Panc1 (cell line): ENCODE data around the gene DEPDC1. TPM values are rescaled to one million over a fixed set of nuclear protein-coding genes. Genes with fewer than 3 reads are reported as not detected.

ENCODE experiments used
- ATAC-seq: fragments of 200-7000 bp; cut with Tn5 transposase; 2 replicates; pipeline ENCODE4 v1.9.1; 2020; ENCODE audit warnings: mild to moderate bottlenecking, moderate library complexity
- BruUV-seq: library from RNA; stranded (reverse); fragments of 400-500 nt; replicated peaks from 2 replicates; lab custom pipeline; 2021; lab: Mats Ljungman, UMichigan
- CTCF ChIA-PET: fragments of 300-600 bp; sonication (Branson Sonifier 250); formaldehyde crosslinking; loops from one replicate; lab custom pipeline; 2022; ENCODE audit warnings: antibody characterized with exemption; lab: Charles Lee
- POLR2A ChIA-PET: fragments of 300-600 bp; sonication (Branson Sonifier 250); formaldehyde crosslinking; loops from one replicate; lab custom pipeline; 2022; ENCODE audit warnings: antibody characterized with exemption; lab: Charles Lee
- DNase-seq: peaks from one replicate; pipeline ENCODE4 v3.0.0-alpha.2; 2010; ENCODE audit warnings: low read depth, low spot score
- H3K27ac ChIP-seq: 2 replicates; pipeline ENCODE4 v1.5.1; 2011; ENCODE audit warnings: mild to moderate bottlenecking, low read length, inconsistent platforms
- H3K27me3 ChIP-seq: fragments of 200-500 bp; sonication (Bioruptor generic); 2 replicates; pipeline ENCODE4 v1.6.0; 2014; ENCODE audit warnings: low read length, inconsistent platforms; ENCODE audit not compliant: control insufficient read depth, insufficient read depth
- H3K36me3 ChIP-seq: fragments of 200-500 bp; sonication (Bioruptor generic); 2 replicates; pipeline ENCODE4 v1.5.1; 2014; ENCODE audit warnings: inconsistent platforms, mild to moderate bottlenecking, low read length, moderate library complexity; ENCODE audit not compliant: control insufficient read depth, insufficient read depth
- H3K4me1 ChIP-seq: 2 replicates; pipeline ENCODE4 v1.5.1; 2011; ENCODE audit warnings: inconsistent platforms, mild to moderate bottlenecking, low read length, moderate library complexity; ENCODE audit not compliant: control insufficient read depth, insufficient read depth
- H3K4me3 ChIP-seq, 2 experiments: 2 replicates each; pipeline ENCODE4 v1.5.1; 2011 to 2012; ENCODE audit warnings: low read depth in 2 of 2, low read length in 2 of 2, mild to moderate bottlenecking in 2 of 2, inconsistent platforms in 1 of 2, moderate library complexity in 1 of 2
- H3K9me3 ChIP-seq: fragments of 200-500 bp; sonication (Bioruptor generic); 2 replicates; pipeline ENCODE4 v1.5.1; 2014; ENCODE audit warnings: low read depth, mild to moderate bottlenecking, inconsistent platforms, low read length, moderate library complexity; ENCODE audit not compliant: control insufficient read depth, insufficient read depth
- POLR2AphosphoS5 ChIP-seq: IDR thresholded peaks from 2 replicates; pipeline ENCODE4 v1.6.1; 2012; ENCODE audit warnings: mild to moderate bottlenecking, low read depth, low read length, moderate library complexity
- SIN3A ChIP-seq: IDR thresholded peaks from 2 replicates; pipeline ENCODE4 v1.6.1; 2012; ENCODE audit warnings: low read depth, mild to moderate bottlenecking, low read length, moderate library complexity, borderline replicate concordance; ENCODE audit not compliant: insufficient read depth
- TCF7L2 ChIP-seq: IDR thresholded peaks from 2 replicates; pipeline ENCODE4 v1.6.1; 2011; ENCODE audit warnings: mild to moderate bottlenecking, low read depth, low read length, inconsistent platforms
- in situ Hi-C: cut with HindIII; loops from 2 replicates; pipeline ENCODE4 v1.10.0; 2016; ENCODE audit warnings: low sequenced_read_pairs, low pct_unique_long_range_greater_than_20kb
- intact Hi-C: fragments of 100-400 bp; cut with micrococcal nuclease; formaldehyde crosslinking; loops from one replicate; pipeline ENCODE4 v1.10.0; 2022; ENCODE audit not compliant: unreplicated experiment
- total RNA-seq: library from RNA; stranded (reverse); gene quantifications from one replicate; pipeline ENCODE4 v1.2.1, GENCODE V29; 2021; ENCODE audit not compliant: unreplicated experiment
- TF ChIP-seq, protein P1 (sequence below): fragments of 450-650 bp; IDR thresholded peaks from 2 replicates; pipeline ENCODE4 v1.5.1; 2017; ENCODE audit warnings: mild to moderate bottlenecking
- TF ChIP-seq, protein P2 (sequence below), 2 experiments: IDR thresholded peaks; 2 replicates each; pipeline ENCODE4 v1.6.1; 2011 to 2012; ENCODE audit warnings: low read depth in 2 of 2, control low read depth in 1 of 2, low read length in 1 of 2, mild to moderate bottlenecking in 1 of 2, moderate library complexity in 1 of 2; ENCODE audit not compliant: insufficient read depth in 1 of 2

Gene DEPDC1
- total RNA-seq, 1 experiment from 2014 or later, result 43.0 TPM

DNA sequence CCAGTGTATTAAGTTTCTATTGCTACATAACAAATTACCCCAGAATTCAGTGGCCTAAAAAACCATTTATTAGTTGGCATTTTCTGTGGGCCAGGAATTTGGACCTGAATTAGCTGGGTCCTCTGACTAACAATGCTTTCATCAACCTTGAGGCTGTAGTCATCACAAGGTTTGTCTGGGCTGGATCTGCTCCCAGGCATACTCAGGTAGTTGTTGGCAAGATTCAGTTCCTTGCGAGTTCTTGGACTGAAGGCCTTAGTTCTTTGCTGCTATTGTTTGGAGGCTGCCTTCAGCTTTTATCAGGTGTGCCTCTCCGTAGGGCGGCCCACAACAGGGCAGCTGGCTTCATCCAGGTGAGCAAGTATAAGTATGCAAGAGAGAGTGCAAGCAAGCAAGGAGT, 31.4 kb upstream of the DEPDC1 start:
- TF ChIP-seq, protein P1, sequence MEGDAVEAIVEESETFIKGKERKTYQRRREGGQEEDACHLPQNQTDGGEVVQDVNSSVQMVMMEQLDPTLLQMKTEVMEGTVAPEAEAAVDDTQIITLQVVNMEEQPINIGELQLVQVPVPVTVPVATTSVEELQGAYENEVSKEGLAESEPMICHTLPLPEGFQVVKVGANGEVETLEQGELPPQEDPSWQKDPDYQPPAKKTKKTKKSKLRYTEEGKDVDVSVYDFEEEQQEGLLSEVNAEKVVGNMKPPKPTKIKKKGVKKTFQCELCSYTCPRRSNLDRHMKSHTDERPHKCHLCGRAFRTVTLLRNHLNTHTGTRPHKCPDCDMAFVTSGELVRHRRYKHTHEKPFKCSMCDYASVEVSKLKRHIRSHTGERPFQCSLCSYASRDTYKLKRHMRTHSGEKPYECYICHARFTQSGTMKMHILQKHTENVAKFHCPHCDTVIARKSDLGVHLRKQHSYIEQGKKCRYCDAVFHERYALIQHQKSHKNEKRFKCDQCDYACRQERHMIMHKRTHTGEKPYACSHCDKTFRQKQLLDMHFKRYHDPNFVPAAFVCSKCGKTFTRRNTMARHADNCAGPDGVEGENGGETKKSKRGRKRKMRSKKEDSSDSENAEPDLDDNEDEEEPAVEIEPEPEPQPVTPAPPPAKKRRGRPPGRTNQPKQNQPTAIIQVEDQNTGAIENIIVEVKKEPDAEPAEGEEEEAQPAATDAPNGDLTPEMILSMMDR, result no peak
- TF ChIP-seq TCF7L2 (no peak), POLR2AphosphoS5 (no peak), SIN3A (no peak)
- TF ChIP-seq, protein P2, sequence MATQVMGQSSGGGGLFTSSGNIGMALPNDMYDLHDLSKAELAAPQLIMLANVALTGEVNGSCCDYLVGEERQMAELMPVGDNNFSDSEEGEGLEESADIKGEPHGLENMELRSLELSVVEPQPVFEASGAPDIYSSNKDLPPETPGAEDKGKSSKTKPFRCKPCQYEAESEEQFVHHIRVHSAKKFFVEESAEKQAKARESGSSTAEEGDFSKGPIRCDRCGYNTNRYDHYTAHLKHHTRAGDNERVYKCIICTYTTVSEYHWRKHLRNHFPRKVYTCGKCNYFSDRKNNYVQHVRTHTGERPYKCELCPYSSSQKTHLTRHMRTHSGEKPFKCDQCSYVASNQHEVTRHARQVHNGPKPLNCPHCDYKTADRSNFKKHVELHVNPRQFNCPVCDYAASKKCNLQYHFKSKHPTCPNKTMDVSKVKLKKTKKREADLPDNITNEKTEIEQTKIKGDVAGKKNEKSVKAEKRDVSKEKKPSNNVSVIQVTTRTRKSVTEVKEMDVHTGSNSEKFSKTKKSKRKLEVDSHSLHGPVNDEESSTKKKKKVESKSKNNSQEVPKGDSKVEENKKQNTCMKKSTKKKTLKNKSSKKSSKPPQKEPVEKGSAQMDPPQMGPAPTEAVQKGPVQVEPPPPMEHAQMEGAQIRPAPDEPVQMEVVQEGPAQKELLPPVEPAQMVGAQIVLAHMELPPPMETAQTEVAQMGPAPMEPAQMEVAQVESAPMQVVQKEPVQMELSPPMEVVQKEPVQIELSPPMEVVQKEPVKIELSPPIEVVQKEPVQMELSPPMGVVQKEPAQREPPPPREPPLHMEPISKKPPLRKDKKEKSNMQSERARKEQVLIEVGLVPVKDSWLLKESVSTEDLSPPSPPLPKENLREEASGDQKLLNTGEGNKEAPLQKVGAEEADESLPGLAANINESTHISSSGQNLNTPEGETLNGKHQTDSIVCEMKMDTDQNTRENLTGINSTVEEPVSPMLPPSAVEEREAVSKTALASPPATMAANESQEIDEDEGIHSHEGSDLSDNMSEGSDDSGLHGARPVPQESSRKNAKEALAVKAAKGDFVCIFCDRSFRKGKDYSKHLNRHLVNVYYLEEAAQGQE (IDR thresholded peaks at IDR 0.05; ENCODE audit: insufficient read depth in 1 of 2, low read depth in 2 of 2, low read length in 1 of 2), result no peak
- intact Hi-C loops (no loop called here), in situ Hi-C loops (no loop called here)
- ATAC-seq (no peak), DNase-seq (no peak)
- Histone ChIP-seq H3K27ac (no peak overlapping the region), H3K9me3 (no peaks in the 10 kb centered on the region), H3K36me3 (no peaks in the 10 kb centered on the region), H3K4me3 (no peak overlapping the region), H3K4me1 (no peaks in the 10 kb centered on the region), H3K27me3 (no peaks in the 10 kb centered on the region)
- no TSS peak for BruUV-seq
- ChIA-PET CTCF (no interaction called here), POLR2A (no interaction called here)

GRCh38 chr1:68525781-68526180, 28.9 kb upstream of the DEPDC1 start:
- ATAC-seq (no peak), DNase-seq (no peak)
- Histone ChIP-seq H3K27me3 (no peaks in the 10 kb centered on the region), H3K4me3 (no peak overlapping the region), H3K4me1 (no peaks in the 10 kb centered on the region), H3K9me3 (no peaks in the 10 kb centered on the region), H3K27ac (no peak overlapping the region), H3K36me3 (no peaks in the 10 kb centered on the region)
- CTCF ChIA-PET, result no interaction called here
- in situ Hi-C loops (no loop called here), intact Hi-C loops (no loop called here)
- TF ChIP-seq, protein P2 (IDR thresholded peaks at IDR 0.05; ENCODE audit: insufficient read depth in 1 of 2, low read depth in 2 of 2, low read length in 1 of 2), result no peak
- TF ChIP-seq SIN3A (no peak), TCF7L2 (no peak), POLR2AphosphoS5 (no peak)
- TF ChIP-seq, protein P1, result no peak
- POLR2A ChIA-PET, result no interaction called here
- BruUV-seq, result no TSS peak
